ENCODE measurements around the gene FADS2. TPM values are rescaled to one million over a fixed set of nuclear protein-coding genes. Genes with fewer than 3 reads are reported as not detected.
A peak's percentile ranks its signal among the peaks of the same experiment; 100 is the strongest.

Gene FADS2
- total and polyA plus RNA-seq, 9 of the 15 experiments (the other 6 are each of a cell fraction or from before 2014, with no cell fraction given): 2.9 to 42.8 (median 16.2) TPM

- TF ChIP-seq, protein P1, sequence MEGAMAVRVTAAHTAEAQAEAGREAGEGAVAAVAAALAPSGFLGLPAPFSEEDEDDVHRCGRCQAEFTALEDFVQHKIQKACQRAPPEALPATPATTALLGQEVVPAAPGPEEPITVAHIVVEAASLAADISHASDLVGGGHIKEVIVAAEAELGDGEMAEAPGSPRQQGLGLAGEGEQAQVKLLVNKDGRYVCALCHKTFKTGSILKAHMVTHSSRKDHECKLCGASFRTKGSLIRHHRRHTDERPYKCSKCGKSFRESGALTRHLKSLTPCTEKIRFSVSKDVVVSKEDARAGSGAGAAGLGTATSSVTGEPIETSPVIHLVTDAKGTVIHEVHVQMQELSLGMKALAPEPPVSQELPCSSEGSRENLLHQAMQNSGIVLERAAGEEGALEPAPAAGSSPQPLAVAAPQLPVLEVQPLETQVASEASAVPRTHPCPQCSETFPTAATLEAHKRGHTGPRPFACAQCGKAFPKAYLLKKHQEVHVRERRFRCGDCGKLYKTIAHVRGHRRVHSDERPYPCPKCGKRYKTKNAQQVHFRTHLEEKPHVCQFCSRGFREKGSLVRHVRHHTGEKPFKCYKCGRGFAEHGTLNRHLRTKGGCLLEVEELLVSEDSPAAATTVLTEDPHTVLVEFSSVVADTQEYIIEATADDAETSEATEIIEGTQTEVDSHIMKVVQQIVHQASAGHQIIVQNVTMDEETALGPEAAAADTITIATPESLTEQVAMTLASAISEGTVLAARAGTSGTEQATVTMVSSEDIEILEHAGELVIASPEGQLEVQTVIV (CRISPR knock-in tag; IDR thresholded peaks at IDR 0.05; ENCODE audit: borderline replicate concordance): no peak
- TF ChIP-seq ZNF431 (CRISPR knock-in tag; IDR thresholded peaks at IDR 0.05): no peak
- TF ChIP-seq, protein P2, sequence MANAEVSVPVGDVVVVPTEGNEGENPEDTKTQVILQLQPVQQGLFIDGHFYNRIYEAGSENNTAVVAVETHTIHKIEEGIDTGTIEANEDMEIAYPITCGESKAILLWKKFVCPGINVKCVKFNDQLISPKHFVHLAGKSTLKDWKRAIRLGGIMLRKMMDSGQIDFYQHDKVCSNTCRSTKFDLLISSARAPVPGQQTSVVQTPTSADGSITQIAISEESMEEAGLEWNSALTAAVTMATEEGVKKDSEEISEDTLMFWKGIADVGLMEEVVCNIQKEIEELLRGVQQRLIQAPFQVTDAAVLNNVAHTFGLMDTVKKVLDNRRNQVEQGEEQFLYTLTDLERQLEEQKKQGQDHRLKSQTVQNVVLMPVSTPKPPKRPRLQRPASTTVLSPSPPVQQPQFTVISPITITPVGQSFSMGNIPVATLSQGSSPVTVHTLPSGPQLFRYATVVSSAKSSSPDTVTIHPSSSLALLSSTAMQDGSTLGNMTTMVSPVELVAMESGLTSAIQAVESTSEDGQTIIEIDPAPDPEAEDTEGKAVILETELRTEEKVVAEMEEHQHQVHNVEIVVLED (CRISPR knock-in tag; IDR thresholded peaks at IDR 0.05): peak; percentile 22
- TF ChIP-seq ZNF134 (CRISPR knock-in tag; conservative IDR thresholded peaks at IDR 0.05): peak; percentile 65; the same call in 1 of the 2 replicates
- TF ChIP-seq SRSF7 (optimal IDR thresholded peaks at IDR 0.05; ENCODE audit: low read depth, low read length): no peak
- TF ChIP-seq ATF6 (CRISPR knock-in tag; IDR thresholded peaks at IDR 0.05): peak; percentile 37; the same call in 1 of the 2 replicates
- TF ChIP-seq, protein P3, sequence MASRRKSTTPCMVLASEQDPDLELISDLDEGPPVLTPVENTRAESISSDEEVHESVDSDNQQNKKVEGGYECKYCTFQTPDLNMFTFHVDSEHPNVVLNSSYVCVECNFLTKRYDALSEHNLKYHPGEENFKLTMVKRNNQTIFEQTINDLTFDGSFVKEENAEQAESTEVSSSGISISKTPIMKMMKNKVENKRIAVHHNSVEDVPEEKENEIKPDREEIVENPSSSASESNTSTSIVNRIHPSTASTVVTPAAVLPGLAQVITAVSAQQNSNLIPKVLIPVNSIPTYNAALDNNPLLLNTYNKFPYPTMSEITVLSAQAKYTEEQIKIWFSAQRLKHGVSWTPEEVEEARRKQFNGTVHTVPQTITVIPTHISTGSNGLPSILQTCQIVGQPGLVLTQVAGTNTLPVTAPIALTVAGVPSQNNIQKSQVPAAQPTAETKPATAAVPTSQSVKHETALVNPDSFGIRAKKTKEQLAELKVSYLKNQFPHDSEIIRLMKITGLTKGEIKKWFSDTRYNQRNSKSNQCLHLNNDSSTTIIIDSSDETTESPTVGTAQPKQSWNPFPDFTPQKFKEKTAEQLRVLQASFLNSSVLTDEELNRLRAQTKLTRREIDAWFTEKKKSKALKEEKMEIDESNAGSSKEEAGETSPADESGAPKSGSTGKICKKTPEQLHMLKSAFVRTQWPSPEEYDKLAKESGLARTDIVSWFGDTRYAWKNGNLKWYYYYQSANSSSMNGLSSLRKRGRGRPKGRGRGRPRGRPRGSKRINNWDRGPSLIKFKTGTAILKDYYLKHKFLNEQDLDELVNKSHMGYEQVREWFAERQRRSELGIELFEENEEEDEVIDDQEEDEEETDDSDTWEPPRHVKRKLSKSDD (conservative IDR thresholded peaks at IDR 0.05; ENCODE audit: low read length): no peak
- TF ChIP-seq FOXP1 (CRISPR knock-in tag; IDR thresholded peaks at IDR 0.05): no peak
- TF ChIP-seq, protein P4, sequence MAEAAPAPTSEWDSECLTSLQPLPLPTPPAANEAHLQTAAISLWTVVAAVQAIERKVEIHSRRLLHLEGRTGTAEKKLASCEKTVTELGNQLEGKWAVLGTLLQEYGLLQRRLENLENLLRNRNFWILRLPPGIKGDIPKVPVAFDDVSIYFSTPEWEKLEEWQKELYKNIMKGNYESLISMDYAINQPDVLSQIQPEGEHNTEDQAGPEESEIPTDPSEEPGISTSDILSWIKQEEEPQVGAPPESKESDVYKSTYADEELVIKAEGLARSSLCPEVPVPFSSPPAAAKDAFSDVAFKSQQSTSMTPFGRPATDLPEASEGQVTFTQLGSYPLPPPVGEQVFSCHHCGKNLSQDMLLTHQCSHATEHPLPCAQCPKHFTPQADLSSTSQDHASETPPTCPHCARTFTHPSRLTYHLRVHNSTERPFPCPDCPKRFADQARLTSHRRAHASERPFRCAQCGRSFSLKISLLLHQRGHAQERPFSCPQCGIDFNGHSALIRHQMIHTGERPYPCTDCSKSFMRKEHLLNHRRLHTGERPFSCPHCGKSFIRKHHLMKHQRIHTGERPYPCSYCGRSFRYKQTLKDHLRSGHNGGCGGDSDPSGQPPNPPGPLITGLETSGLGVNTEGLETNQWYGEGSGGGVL (CRISPR knock-in tag; IDR thresholded peaks at IDR 0.05): no peak
- TF ChIP-seq TCF15 (CRISPR knock-in tag; IDR thresholded peaks at IDR 0.05): peak; percentile 91
- no peak for TF ChIP-seq ZNF3 (CRISPR knock-in tag; IDR thresholded peaks at IDR 0.05)
- TF ChIP-seq CREB1 (IDR thresholded peaks at IDR 0.05): peak; percentile 54; the same call in 1 of the 2 replicates
- TF ChIP-seq CREB1 (CRISPR knock-in tag; IDR thresholded peaks at IDR 0.05): peak; percentile 54; the same call in 1 of the 2 replicates
- peak; percentile 39; the same call in 1 of the 2 replicates for TF ChIP-seq SMARCC2 (IDR thresholded peaks at IDR 0.05; ENCODE audit: low read depth)
- no peak for TF ChIP-seq ZNF274 (IDR thresholded peaks at IDR 0.05; ENCODE audit: borderline replicate concordance, low read depth, low read length)
- no peak for TF ChIP-seq NCOA6 (IDR thresholded peaks at IDR 0.05)
Observed at GRCh38 chr11:61869708-61870451, 41.8 kb downstream of the FADS2 start (continued).
